ENCODE results near the gene GPR139. TPM values are rescaled to one million over a fixed set of nuclear protein-coding genes. Genes with fewer than 3 reads are reported as not detected.

GPR139 gene
- total RNA-seq, 1 donor: not detected

DNA sequence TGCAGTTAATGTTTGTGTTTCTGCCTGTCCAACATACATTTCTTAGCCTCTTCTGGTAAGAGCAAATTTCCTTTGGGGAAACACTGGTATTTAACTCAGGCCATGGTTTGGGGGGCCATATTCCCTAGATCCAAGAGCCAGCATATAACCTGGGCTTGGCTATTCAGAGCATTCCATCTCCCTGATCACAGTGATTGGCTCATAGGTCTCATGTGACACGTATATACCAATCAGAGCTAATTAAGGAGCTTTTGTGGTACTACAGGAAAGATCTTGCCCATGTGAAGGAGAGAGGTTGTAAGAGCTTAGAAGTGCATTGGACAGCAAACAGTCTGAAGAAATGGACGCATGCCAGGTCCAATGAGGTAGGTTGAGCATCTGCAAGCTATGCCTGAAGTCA is 33.4 kb upstream of the GPR139 start:
- Histone ChIP-seq H3K36me3 (ENCODE audit: insufficient read depth, low read length) (no peaks in the 10 kb centered on the region), H3K4me1 (ENCODE audit: insufficient read depth, low read length) (no peaks in the 10 kb centered on the region), H3K27ac (ENCODE audit: low read depth, low read length) (no peak overlapping the region), H2AFZ (ENCODE audit: low read length) (no peak overlapping the region), H4K20me1 (ENCODE audit: insufficient read depth, low read length) (no peaks in the 10 kb centered on the region), H3K9me3 (ENCODE audit: low read depth, low read length) (no peaks in the 10 kb centered on the region), H3K79me2 (ENCODE audit: insufficient read depth, low read length) (no peaks in the 10 kb centered on the region), H3K4me2 (ENCODE audit: insufficient read depth, low read length) (no peak overlapping the region), H3K27me3 (ENCODE audit: insufficient read depth, low read length) (no peaks in the 10 kb centered on the region), H3K4me3 (ENCODE audit: insufficient read depth, low read length) (no peak overlapping the region)
- TF ChIP-seq CTCF (IDR thresholded peaks at IDR 0.05; ENCODE audit: extremely low read depth, low read depth, low read length): no peak
- no peak for DNase-seq (ENCODE audit: insufficient read length, low spot score, missing footprints)

DNA sequence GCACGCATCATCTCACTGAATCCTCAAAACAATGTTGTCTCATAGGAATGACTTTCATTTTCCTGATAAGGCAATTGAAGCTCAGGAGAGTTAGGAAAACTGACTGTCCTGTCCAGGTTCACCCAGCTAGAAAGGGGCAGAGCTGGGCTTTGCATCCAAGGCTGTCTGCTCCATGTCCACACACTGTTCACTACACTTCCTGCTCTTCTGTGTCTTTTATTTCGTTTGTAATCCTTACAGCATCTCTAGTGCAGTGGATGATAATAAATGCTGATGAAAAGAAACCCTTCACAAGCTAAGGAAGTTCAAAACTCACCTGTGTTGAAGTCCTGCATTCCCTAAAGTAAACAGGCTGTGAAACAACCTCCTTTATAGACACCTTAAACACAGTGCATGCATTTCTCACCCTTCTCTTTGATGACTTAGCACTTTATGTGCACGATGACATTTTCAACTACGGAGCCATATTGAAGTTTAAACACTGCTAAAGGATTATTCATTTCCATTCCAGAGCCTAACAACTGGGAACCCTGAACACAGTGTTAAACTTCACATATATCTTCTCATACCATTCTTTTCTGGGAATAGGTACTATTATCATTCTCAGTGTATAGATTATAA is 31.0 kb upstream of the GPR139 start:
- Histone ChIP-seq H4K20me1 (ENCODE audit: insufficient read depth, low read length) (no peaks in the 10 kb centered on the region), H3K9me3 (ENCODE audit: low read depth, low read length) (peaks cover 2% of the 10 kb centered on the region), H3K4me1 (ENCODE audit: insufficient read depth, low read length) (no peaks in the 10 kb centered on the region), H3K27ac (ENCODE audit: low read depth, low read length) (no peak overlapping the region), H3K79me2 (ENCODE audit: insufficient read depth, low read length) (no peaks in the 10 kb centered on the region), H3K4me2 (ENCODE audit: insufficient read depth, low read length) (no peak overlapping the region), H2AFZ (ENCODE audit: low read length) (no peak overlapping the region), H3K36me3 (ENCODE audit: insufficient read depth, low read length) (no peaks in the 10 kb centered on the region), H3K4me3 (ENCODE audit: insufficient read depth, low read length) (no peak overlapping the region), H3K27me3 (ENCODE audit: insufficient read depth, low read length) (no peaks in the 10 kb centered on the region)
- no peak for TF ChIP-seq CTCF (IDR thresholded peaks at IDR 0.05; ENCODE audit: extremely low read depth, low read depth, low read length)
- DNase-seq (ENCODE audit: insufficient read length, low spot score, missing footprints): no peak

- DNase-seq (ENCODE audit: insufficient read length, low spot score, missing footprints): no peak
- Histone ChIP-seq H2AFZ (ENCODE audit: low read length) (no peak overlapping the region), H3K27ac (ENCODE audit: low read depth, low read length) (no peak overlapping the region), H3K36me3 (ENCODE audit: insufficient read depth, low read length) (no peaks in the 10 kb centered on the region), H3K9me3 (ENCODE audit: low read depth, low read length) (peaks cover 2% of the 10 kb centered on the region), H3K4me3 (ENCODE audit: insufficient read depth, low read length) (no peak overlapping the region), H4K20me1 (ENCODE audit: insufficient read depth, low read length) (no peaks in the 10 kb centered on the region), H3K27me3 (ENCODE audit: insufficient read depth, low read length) (no peaks in the 10 kb centered on the region), H3K4me1 (ENCODE audit: insufficient read depth, low read length) (no peaks in the 10 kb centered on the region), H3K79me2 (ENCODE audit: insufficient read depth, low read length) (no peaks in the 10 kb centered on the region), H3K4me2 (ENCODE audit: insufficient read depth, low read length) (no peak overlapping the region)
- TF ChIP-seq CTCF (IDR thresholded peaks at IDR 0.05; ENCODE audit: extremely low read depth, low read depth, low read length): no peak
These were observed 28.8 kb upstream of the GPR139 start for GRCh38 chr16:20102521-20102920.

GRCh38 chr16:20102021-20102420 is 28.3 kb upstream of the GPR139 start:
- Histone ChIP-seq H3K36me3 (ENCODE audit: insufficient read depth, low read length) (no peaks in the 10 kb centered on the region), H4K20me1 (ENCODE audit: insufficient read depth, low read length) (no peaks in the 10 kb centered on the region), H3K9me3 (ENCODE audit: low read depth, low read length) (peaks cover 2% of the 10 kb centered on the region), H3K27me3 (ENCODE audit: insufficient read depth, low read length) (no peaks in the 10 kb centered on the region), H3K4me3 (ENCODE audit: insufficient read depth, low read length) (no peak overlapping the region), H3K4me1 (ENCODE audit: insufficient read depth, low read length) (no peaks in the 10 kb centered on the region), H3K4me2 (ENCODE audit: insufficient read depth, low read length) (no peak overlapping the region), H3K79me2 (ENCODE audit: insufficient read depth, low read length) (no peaks in the 10 kb centered on the region), H3K27ac (ENCODE audit: low read depth, low read length) (no peak overlapping the region), H2AFZ (ENCODE audit: low read length) (no peak overlapping the region)
- TF ChIP-seq CTCF (IDR thresholded peaks at IDR 0.05; ENCODE audit: extremely low read depth, low read depth, low read length): no peak
- DNase-seq (ENCODE audit: insufficient read length, low spot score, missing footprints): no peak

All from osteoblast (primary cell).